IMR-90 (cell line): ENCODE data around the gene GLRA2. TPM values are rescaled to one million over a fixed set of nuclear protein-coding genes. Genes with fewer than 3 reads are reported as not detected.

Experiments used
- ATAC-seq: fragments of 200-7000 bp; cut with Tn5 transposase; 2 replicates; pipeline ENCODE4 v1.9.1; 2020; ENCODE audit warnings: low read depth, mild to moderate bottlenecking, moderate library complexity
- BruUV-seq: library from RNA; stranded (reverse); fragments of 400-500 nt; replicated peaks from 2 replicates; lab custom pipeline; 2021; lab: Mats Ljungman, UMichigan
- CTCF ChIA-PET: fragments of 300-600 bp; formaldehyde crosslinking; extraction: SDS; loops from one replicate; lab custom pipeline; 2021; ENCODE audit warnings: antibody characterized with exemption; lab: Yijun Ruan, JAX
- POLR2A ChIA-PET: fragments of 300-600 bp; sonication (Branson Sonifier 250); formaldehyde crosslinking; loops from one replicate; lab custom pipeline; 2022; ENCODE audit warnings: antibody characterized with exemption; ENCODE audit not compliant: unreplicated experiment; lab: Charles Lee
- DNase-seq: peaks from one replicate; pipeline ENCODE4 v3.0.0; 2013
- H2AFZ ChIP-seq: replicated peaks from 2 replicates; pipeline ENCODE3; 2013; ENCODE audit warnings: low read length, mild to moderate bottlenecking; ENCODE audit not compliant: poor library complexity
- H2AK5ac ChIP-seq: 2 replicates; pipeline ENCODE4 v1.6.1; 2013; ENCODE audit warnings: low read depth, low read length, inconsistent platforms
- H2AK9ac ChIP-seq: replicated peaks from 2 replicates; pipeline ENCODE3; 2013; ENCODE audit warnings: mild to moderate bottlenecking, low read depth, low read length, moderate library complexity; ENCODE audit not compliant: poor library complexity
- H2BK120ac ChIP-seq: 2 replicates; pipeline ENCODE4 v1.6.1; 2013; ENCODE audit warnings: low read depth, low read length, inconsistent platforms
- H2BK15ac ChIP-seq: 3 replicates; pipeline ENCODE4 v1.6.1; 2013; ENCODE audit warnings: low read depth, low read length, inconsistent platforms
- H2BK20ac ChIP-seq: 2 replicates; pipeline ENCODE4 v1.6.1; 2013; ENCODE audit warnings: low read depth, mild to moderate bottlenecking, inconsistent platforms, low read length, moderate library complexity
- H2BK5ac ChIP-seq: 2 replicates; pipeline ENCODE4 v1.6.1; 2013; ENCODE audit warnings: mild to moderate bottlenecking, low read depth, low read length, inconsistent platforms; ENCODE audit not compliant: poor library complexity, severe bottlenecking
- H3K14ac ChIP-seq: replicated peaks from 2 replicates; pipeline ENCODE4 v1.6.1; 2013; ENCODE audit warnings: low read depth, low read length, inconsistent platforms
- H3K18ac ChIP-seq: 2 replicates; pipeline ENCODE4 v1.6.1; 2013; ENCODE audit warnings: low read depth, low read length, control low read depth
- H3K23ac ChIP-seq: 2 replicates; pipeline ENCODE4 v1.6.1; 2013; ENCODE audit warnings: low read depth, low read length, inconsistent platforms
- H3K27ac ChIP-seq: 2 replicates; pipeline ENCODE4 v1.5.1; 2013; ENCODE audit warnings: mild to moderate bottlenecking, control low read depth, low read length; ENCODE audit not compliant: insufficient read depth
- H3K27me3 ChIP-seq: 2 replicates; pipeline ENCODE4 v1.6.1; 2013; ENCODE audit warnings: low read length; ENCODE audit not compliant: control insufficient read depth, insufficient read depth
- H3K36me3 ChIP-seq: 2 replicates; pipeline ENCODE4 v1.6.1; 2013; ENCODE audit warnings: low read length, mixed read lengths; ENCODE audit not compliant: control insufficient read depth, insufficient read depth
- H3K4ac ChIP-seq: 2 replicates; pipeline ENCODE4 v1.6.1; 2013; ENCODE audit warnings: low read depth, low read length, inconsistent platforms
- H3K4me1 ChIP-seq: 2 replicates; pipeline ENCODE4 v1.6.1; 2013; ENCODE audit warnings: low read length, mixed read lengths; ENCODE audit not compliant: control insufficient read depth, insufficient read depth
- H3K4me2 ChIP-seq: 2 replicates; pipeline ENCODE4 v1.6.1; 2013; ENCODE audit warnings: low read depth, mild to moderate bottlenecking, control low read depth, low read length, moderate library complexity
- H3K4me3 ChIP-seq: 2 replicates; pipeline ENCODE4 v1.5.1; 2013; ENCODE audit warnings: low read depth, mild to moderate bottlenecking, control low read depth, low read length, moderate library complexity; ENCODE audit not compliant: insufficient read depth
- H3K56ac ChIP-seq: 2 replicates; pipeline ENCODE4 v1.6.1; 2013; ENCODE audit warnings: low read length, inconsistent platforms; ENCODE audit not compliant: insufficient read depth; ENCODE audit errors: extremely low read depth
- H3K79me1 ChIP-seq, 2 experiments: 2 replicates each; pipeline ENCODE4 v1.6.1; 2013; ENCODE audit warnings: low read length in 2 of 2, inconsistent platforms in 1 of 2, low read depth in 1 of 2
- H3K9ac ChIP-seq: 2 replicates; pipeline ENCODE4 v1.6.1; 2013; ENCODE audit warnings: low read depth, low read length, control low read depth
- H3K9me1 ChIP-seq: 2 replicates; pipeline ENCODE4 v1.6.1; 2013; ENCODE audit warnings: low read length, inconsistent platforms; ENCODE audit not compliant: insufficient read depth
- H3K9me3 ChIP-seq: 2 replicates; pipeline ENCODE4 v1.6.1; 2013; ENCODE audit warnings: low read length; ENCODE audit not compliant: control insufficient read depth, insufficient read depth
- H4K20me1 ChIP-seq: 2 replicates; pipeline ENCODE4 v1.6.1; 2013; ENCODE audit warnings: low read length, inconsistent platforms; ENCODE audit not compliant: insufficient read depth
- H4K5ac ChIP-seq: 2 replicates; pipeline ENCODE4 v1.6.1; 2013; ENCODE audit warnings: mild to moderate bottlenecking, low read depth, low read length, control low read depth
- H4K8ac ChIP-seq, 2 experiments: 2 replicates each; pipeline ENCODE4 v1.6.1; 2013; ENCODE audit warnings: low read depth in 2 of 2, low read length in 2 of 2, control low read depth in 1 of 2, inconsistent platforms in 1 of 2
- H4K91ac ChIP-seq: 2 replicates; pipeline ENCODE4 v1.6.1; 2013; ENCODE audit warnings: low read depth, low read length, inconsistent platforms; ENCODE audit not compliant: insufficient read depth
- CEBPB ChIP-seq: IDR thresholded peaks from 2 replicates; pipeline ENCODE4 v1.6.1; 2012; ENCODE audit warnings: low read depth, low read length, improper control_type of control experiment
- CHD1 ChIP-seq: IDR thresholded peaks from 2 replicates; pipeline ENCODE4 v1.6.1; 2012; ENCODE audit warnings: low read depth, low read length, improper control_type of control experiment
- MAFK ChIP-seq: IDR thresholded peaks from 2 replicates; pipeline ENCODE4 v1.6.1; 2012; ENCODE audit warnings: low read depth, low read length, improper control_type of control experiment
- NFE2L2 ChIP-seq: fragments of 150-350 bp; IDR thresholded peaks from 2 replicates; pipeline ENCODE4 v1.6.1; 2016; ENCODE audit warnings: low read depth, mild to moderate bottlenecking, low read length
- POLR2A ChIP-seq: IDR thresholded peaks from 2 replicates; pipeline ENCODE4 v1.6.1; 2012; ENCODE audit warnings: mild to moderate bottlenecking, low read depth, low read length
- dilution Hi-C: fragments of 300-500 bp; cut with HindIII; formaldehyde crosslinking; loops from one replicate; pipeline ENCODE4 v1.14.3; 2018; ENCODE audit warnings: low sequenced_read_pairs; ENCODE audit not compliant: unreplicated experiment
- in situ Hi-C: fragments of 300-500 bp; cut with MboI; formaldehyde crosslinking; loops from 3 replicates; pipeline ENCODE4 v1.14.3; 2019; ENCODE audit warnings: low sequenced_read_pairs, inconsistent platforms, mixed read lengths
- intact Hi-C: fragments of 100-400 bp; cut with micrococcal nuclease; formaldehyde crosslinking; loops from 2 replicates; pipeline ENCODE4 v1.10.0; 2022
- polyA plus RNA-seq, 3 experiments: library from polyadenylated mRNA; depleted of rRNA; stranded (reverse); fragments of >200 nt; gene quantifications; 2 replicates each; pipeline ENCODE4 v1.2.3, GENCODE V29; 2012; ENCODE audit warnings: low replicate concordance in 1 of 3
- total RNA-seq: library from RNA; depleted of rRNA; stranded (reverse); fragments of >200 nt; gene quantifications from 2 replicates; pipeline ENCODE4 v1.2.3, GENCODE V29; 2012

Gene GLRA2
- total and polyA plus RNA-seq, 2 of the 4 experiments (the other 2 are of a cell fraction) = not detected

GRCh38 chrX:14702145-14702544 lies 172.8 kb downstream of the GLRA2 start:
- Histone ChIP-seq H2BK15ac (no peak overlapping the region), H3K9ac (no peak overlapping the region), H2AFZ (no peak overlapping the region), H3K27ac (no peak overlapping the region), H3K4me3 (no peak overlapping the region), H3K56ac (no peak overlapping the region), H3K4ac (no peak overlapping the region), H3K18ac (no peak overlapping the region), H3K4me1 (no peaks in the 10 kb centered on the region), H4K5ac (no peak overlapping the region), H2AK5ac (no peak overlapping the region), H2BK20ac (no peak overlapping the region), H3K4me2 (no peak overlapping the region), H2BK120ac (no peak overlapping the region), H4K8ac (no peak overlapping the region), H3K9me1 (no peaks in the 10 kb centered on the region), H2AK9ac (no peak overlapping the region), H3K27me3 (no peaks in the 10 kb centered on the region), H2BK5ac (no peak overlapping the region), H4K20me1 (no peaks in the 10 kb centered on the region), H3K9me3 (no peaks in the 10 kb centered on the region), H3K23ac (no peak overlapping the region), H3K14ac (no peak overlapping the region), H4K91ac (no peak overlapping the region), H3K79me1 (no peaks in the 10 kb centered on the region), H3K36me3 (no peaks in the 10 kb centered on the region)
- dilution Hi-C loops = no loop called here
- CTCF ChIA-PET = no interaction called here
- intact Hi-C loops = no loop called here
- in situ Hi-C loops = no loop called here
- POLR2A ChIA-PET = no interaction called here
- ATAC-seq (no peak), DNase-seq (no peak)
- TF ChIP-seq POLR2A (no peak), NFE2L2 (no peak), MAFK (peak; percentile 68), CHD1 (no peak), CEBPB (no peak)
- BruUV-seq = no TSS peak
